ENCODE results near the gene UBA7. TPM values are rescaled to one million over a fixed set of nuclear protein-coding genes. Genes with fewer than 3 reads are reported as not detected.

The UBA7 gene
- total RNA-seq, 4 donors from 2014 or later = 50.1 to 87.5 (median 69.3) TPM

GRCh38 chr3:49812916-49813496, 747 bp downstream of the UBA7 start:
- TF ChIP-seq CTCF (IDR thresholded peaks at IDR 0.05) (no peak), POLR2A (IDR thresholded peaks at IDR 0.05) (no peak)
- peaks cover 6 to 17% of the 10 kb centered on the region in 2 donors for H3K36me3 ChIP-seq
- intact Hi-C loops (cut with DNase I) = no loop called here
- 28 to 50% methylated on average over 5 of the region's 9 CpGs for WGBS, 2 donors
- H3K27ac ChIP-seq = peak overlapping the region; percentile 74 to 92 (median 90)
- H3K9me3 ChIP-seq = no peaks in the 10 kb centered on the region
- H3K4me1 ChIP-seq = peaks cover 15 to 22% of the 10 kb centered on the region in 2 donors
- H3K4me3 ChIP-seq (replicated peaks in 1 of 3) = peak overlapping the region in 1 of 3 donors; percentile 33
- DNase-seq = peak; percentile 84 to 87
- H3K27me3 ChIP-seq = no peaks in the 10 kb centered on the region

GRCh38 chr3:49807431-49808114, 6.2 kb downstream of the UBA7 start:
- TF ChIP-seq CTCF (IDR thresholded peaks at IDR 0.05) = no peak
- TF ChIP-seq POLR2A (IDR thresholded peaks at IDR 0.05) = no peak
- intact Hi-C loops (cut with DNase I) = no loop called here

GRCh38 chr3:49806850-49807249, 6.9 kb downstream of the UBA7 start:
- Histone ChIP-seq H3K27ac (peak overlapping the region in 2 of 3 donors; percentile 94 to 96), H3K4me1 (peaks cover 12 to 37% of the 10 kb centered on the region in 2 donors)

More at GRCh38 chr3:49807431-49808114, 6.2 kb downstream of the UBA7 start:
- Histone ChIP-seq H3K4me1 (peaks cover 17 to 43% of the 10 kb centered on the region in 2 donors), H3K36me3 (peaks cover 6 to 17% of the 10 kb centered on the region in 2 donors), H3K4me3 (replicated peaks in 1 of 3) (no peak overlapping the region), H3K27ac (peak overlapping the region in 1 of 3 donors; percentile 96), H3K9me3 (no peaks in the 10 kb centered on the region), H3K27me3 (no peaks in the 10 kb centered on the region)
- 85 to 89% methylated on average over 7 to 13 of the region's 13 CpGs for WGBS, 2 donors
- no peak for DNase-seq

GRCh38 chr3:49805897-49806701, 7.7 kb downstream of the UBA7 start:
- DNase-seq = peak in 1 of 2 donors; percentile 18
- peaks cover 6 to 15% of the 10 kb centered on the region in 2 donors for H3K36me3 ChIP-seq
- no peaks in the 10 kb centered on the region for H3K27me3 ChIP-seq
- no peaks in the 10 kb centered on the region for H3K9me3 ChIP-seq
- TF ChIP-seq CTCF (IDR thresholded peaks at IDR 0.05) (no peak), POLR2A (IDR thresholded peaks at IDR 0.05) (no peak)
- peak overlapping the region; percentile 91 to 96 (median 94) for H3K27ac ChIP-seq
- WGBS, 2 donors = 43 to 70% methylated on average over 5 to 7 of the region's 11 CpGs
- no peak overlapping the region for H3K4me3 ChIP-seq (replicated peaks in 1 of 3)
- peaks cover 12 to 37% of the 10 kb centered on the region in 2 donors for H3K4me1 ChIP-seq
- intact Hi-C loops (cut with DNase I) = loop anchor here (2.0 kb wide), 1 partner anchor 37 kb away; no protein-coding TSS in a partner anchor

More at GRCh38 chr3:49806850-49807249, 6.9 kb downstream of the UBA7 start:
- H3K36me3 ChIP-seq = peaks cover 6 to 17% of the 10 kb centered on the region in 2 donors
- intact Hi-C loops (cut with DNase I) = no loop called here
- DNase-seq = no peak
- no peaks in the 10 kb centered on the region for H3K27me3 ChIP-seq
- no peak overlapping the region for H3K4me3 ChIP-seq (replicated peaks in 1 of 3)
- WGBS, 2 donors = 80 to 81% methylated on average over 1 to 2 of the region's 2 CpGs
- TF ChIP-seq POLR2A (IDR thresholded peaks at IDR 0.05) = no peak
- TF ChIP-seq CTCF (IDR thresholded peaks at IDR 0.05) = no peak
- no peaks in the 10 kb centered on the region for H3K9me3 ChIP-seq

Measured in thyroid gland (tissue), 4 donors.